ENCODE measurements around the gene AIG1.
"Not testable (repeated sequence)": the region's sequence is repeated elsewhere in the genome, so short reads cannot be mapped to it uniquely, and the experiment has no call there.

Gene AIG1

GRCh38 chr6:143245656-143246055, 185.0 kb downstream of the AIG1 start:
- no peak for DNase-seq (ENCODE audit: low spot score)
- TF ChIP-seq, protein P1, sequence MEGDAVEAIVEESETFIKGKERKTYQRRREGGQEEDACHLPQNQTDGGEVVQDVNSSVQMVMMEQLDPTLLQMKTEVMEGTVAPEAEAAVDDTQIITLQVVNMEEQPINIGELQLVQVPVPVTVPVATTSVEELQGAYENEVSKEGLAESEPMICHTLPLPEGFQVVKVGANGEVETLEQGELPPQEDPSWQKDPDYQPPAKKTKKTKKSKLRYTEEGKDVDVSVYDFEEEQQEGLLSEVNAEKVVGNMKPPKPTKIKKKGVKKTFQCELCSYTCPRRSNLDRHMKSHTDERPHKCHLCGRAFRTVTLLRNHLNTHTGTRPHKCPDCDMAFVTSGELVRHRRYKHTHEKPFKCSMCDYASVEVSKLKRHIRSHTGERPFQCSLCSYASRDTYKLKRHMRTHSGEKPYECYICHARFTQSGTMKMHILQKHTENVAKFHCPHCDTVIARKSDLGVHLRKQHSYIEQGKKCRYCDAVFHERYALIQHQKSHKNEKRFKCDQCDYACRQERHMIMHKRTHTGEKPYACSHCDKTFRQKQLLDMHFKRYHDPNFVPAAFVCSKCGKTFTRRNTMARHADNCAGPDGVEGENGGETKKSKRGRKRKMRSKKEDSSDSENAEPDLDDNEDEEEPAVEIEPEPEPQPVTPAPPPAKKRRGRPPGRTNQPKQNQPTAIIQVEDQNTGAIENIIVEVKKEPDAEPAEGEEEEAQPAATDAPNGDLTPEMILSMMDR (IDR thresholded peaks at IDR 0.05), result no peak
- Histone ChIP-seq H3K4me3 (no peak overlapping the region), H3K27ac (no peak overlapping the region)

- not testable (repeated sequence) for H3K4me3 ChIP-seq; H3K27ac ChIP-seq; DNase-seq (ENCODE audit: low spot score)
Measured at GRCh38 chr6:143246166-143246775, 185.6 kb downstream of the AIG1 start.

DNA sequence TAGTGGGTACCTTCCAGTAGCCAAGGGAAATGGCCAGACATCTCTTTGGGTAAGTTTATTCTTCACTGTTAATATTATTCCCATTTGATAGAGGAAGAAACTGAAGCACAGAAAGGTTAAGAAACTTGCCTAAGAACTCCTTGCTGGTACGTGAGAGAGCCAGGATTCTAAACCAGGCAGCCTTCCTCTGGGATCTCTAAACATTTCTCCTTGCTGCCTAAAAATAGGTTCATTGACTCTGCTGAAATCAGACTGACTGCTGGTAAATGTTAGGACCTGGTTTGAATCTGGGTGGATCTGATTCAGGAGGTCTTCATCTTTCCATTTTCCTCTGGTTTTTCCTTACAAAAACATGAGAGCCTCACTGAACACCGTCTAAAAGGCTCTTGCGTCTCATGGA, 186.9 kb downstream of the AIG1 start:
- DNase-seq (ENCODE audit: low spot score), result no peak
- TF ChIP-seq, protein P1 (IDR thresholded peaks at IDR 0.05), result no peak
- no peak overlapping the region for H3K4me3 ChIP-seq
- no peak overlapping the region for H3K27ac ChIP-seq

GRCh38 chr6:143248359-143248758, 187.7 kb downstream of the AIG1 start:
- DNase-seq (ENCODE audit: low spot score), result no peak
- TF ChIP-seq, protein P1 (IDR thresholded peaks at IDR 0.05), result no peak
- no peak overlapping the region for H3K27ac ChIP-seq
- no peak overlapping the region for H3K4me3 ChIP-seq

DNA sequence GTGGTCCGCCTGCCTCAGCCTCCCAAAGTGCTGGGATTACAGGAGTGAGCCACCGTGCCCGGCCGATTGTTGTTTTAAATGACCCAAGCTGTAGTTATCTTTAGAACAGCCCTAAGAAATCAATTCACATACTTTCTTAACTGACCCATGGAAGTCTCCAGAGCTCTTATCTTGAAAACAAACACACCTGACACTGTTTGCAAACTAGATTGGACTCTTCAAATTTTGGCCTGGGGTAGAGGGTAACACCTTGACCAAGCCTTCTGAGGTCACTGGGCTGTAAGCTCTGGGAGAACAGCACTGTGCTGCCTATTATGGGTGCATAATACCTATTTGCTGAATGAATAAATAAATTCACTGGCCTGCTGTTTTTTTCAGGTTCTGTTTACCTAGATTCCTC, 190.6 kb downstream of the AIG1 start:
- DNase-seq (ENCODE audit: low spot score), result no peak
- TF ChIP-seq, protein P1 (IDR thresholded peaks at IDR 0.05), result no peak
- Histone ChIP-seq H3K27ac (no peak overlapping the region), H3K4me3 (no peak overlapping the region)

GRCh38 chr6:143252961-143253360, 192.3 kb downstream of the AIG1 start:
- no peak overlapping the region for H3K4me3 ChIP-seq
- TF ChIP-seq, protein P1 (IDR thresholded peaks at IDR 0.05), result no peak
- no peak for DNase-seq (ENCODE audit: low spot score)
- H3K27ac ChIP-seq, result no peak overlapping the region

DNA sequence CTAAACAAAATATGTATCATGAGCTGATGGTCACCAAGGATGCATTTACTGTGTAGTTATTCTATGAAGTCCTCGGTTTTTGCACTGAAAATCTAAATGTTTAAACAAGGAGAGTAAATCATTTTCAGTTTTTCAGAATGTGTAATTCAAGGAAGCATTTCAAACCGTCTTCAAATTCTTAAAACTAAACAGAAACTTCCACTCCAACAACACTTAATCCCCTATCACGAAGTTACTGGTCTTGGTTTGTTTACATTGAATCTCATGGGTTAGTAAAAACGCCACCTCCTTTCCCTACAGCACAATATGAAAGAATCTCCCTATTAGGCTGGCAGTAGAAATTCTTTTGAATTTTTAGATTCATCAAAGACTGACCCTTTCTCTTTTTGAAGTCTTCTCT, 192.9 kb downstream of the AIG1 start:
- Histone ChIP-seq H3K4me3 (no peak overlapping the region), H3K27ac (no peak overlapping the region)
- DNase-seq (ENCODE audit: low spot score), result no peak
- TF ChIP-seq, protein P1 (IDR thresholded peaks at IDR 0.05), result no peak

Data from coronary artery (tissue), 2 donors.